GM12873 (cell line): ENCODE results near the gene TAP2.

Source experiments
- TF ChIP-seq, protein P1 (sequence below): IDR thresholded peaks from 2 replicates; pipeline ENCODE4 v1.5.1; 2012; ENCODE audit warnings: low read depth, mild to moderate bottlenecking, moderate library complexity, low read length, control low read depth; ENCODE audit not compliant: insufficient read depth; ENCODE audit errors: missing control alignments

Gene TAP2

DNA sequence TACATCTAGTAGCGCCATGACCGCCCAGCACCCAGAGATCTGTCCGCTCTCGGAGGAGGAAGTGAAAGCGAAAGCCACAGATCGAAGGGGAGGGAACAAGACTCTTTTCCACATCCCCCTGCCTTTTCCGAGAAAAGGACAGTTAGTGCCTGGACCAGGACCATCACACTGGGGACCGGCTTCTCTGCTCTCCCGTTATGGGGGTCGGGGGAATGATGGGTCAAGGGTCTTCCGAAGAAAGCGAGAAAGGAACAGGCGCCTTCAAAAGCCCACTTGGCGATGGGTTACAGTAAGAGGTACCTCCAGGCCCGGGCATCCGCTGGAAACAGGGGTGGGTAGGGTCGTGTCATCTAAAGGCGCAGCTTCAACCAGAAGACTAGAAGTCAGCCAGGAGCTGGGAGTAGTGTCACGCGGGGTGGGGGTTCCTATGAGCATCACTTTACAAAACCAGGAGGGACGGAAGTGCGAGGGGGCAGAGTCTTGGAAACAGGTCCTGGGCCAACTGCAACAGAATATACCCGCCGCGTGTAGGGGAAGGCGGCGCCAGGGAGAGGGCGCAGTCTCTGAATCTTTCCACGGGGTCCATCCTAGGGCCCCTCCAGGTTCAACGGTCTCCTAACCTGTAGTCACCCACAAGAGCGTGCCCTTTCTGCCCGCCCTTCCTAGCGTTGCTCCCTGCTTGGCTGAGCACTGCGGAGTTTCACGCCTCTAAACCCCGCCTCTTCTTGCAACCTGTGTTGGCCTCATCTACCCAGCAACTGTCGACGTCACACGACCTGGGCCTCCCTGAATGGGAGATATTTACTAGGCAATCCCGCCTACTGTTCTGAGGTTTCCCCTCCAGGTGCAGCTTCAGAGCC is 5.7 kb upstream of the TAP2 start, which contains the start of gene PSMB8:
PSMB8 (minus strand) TSS at position 69 of the 860 bp plus-strand sequence; CDS start at position 18, 51 bp downstream.
- TF ChIP-seq, protein P1, sequence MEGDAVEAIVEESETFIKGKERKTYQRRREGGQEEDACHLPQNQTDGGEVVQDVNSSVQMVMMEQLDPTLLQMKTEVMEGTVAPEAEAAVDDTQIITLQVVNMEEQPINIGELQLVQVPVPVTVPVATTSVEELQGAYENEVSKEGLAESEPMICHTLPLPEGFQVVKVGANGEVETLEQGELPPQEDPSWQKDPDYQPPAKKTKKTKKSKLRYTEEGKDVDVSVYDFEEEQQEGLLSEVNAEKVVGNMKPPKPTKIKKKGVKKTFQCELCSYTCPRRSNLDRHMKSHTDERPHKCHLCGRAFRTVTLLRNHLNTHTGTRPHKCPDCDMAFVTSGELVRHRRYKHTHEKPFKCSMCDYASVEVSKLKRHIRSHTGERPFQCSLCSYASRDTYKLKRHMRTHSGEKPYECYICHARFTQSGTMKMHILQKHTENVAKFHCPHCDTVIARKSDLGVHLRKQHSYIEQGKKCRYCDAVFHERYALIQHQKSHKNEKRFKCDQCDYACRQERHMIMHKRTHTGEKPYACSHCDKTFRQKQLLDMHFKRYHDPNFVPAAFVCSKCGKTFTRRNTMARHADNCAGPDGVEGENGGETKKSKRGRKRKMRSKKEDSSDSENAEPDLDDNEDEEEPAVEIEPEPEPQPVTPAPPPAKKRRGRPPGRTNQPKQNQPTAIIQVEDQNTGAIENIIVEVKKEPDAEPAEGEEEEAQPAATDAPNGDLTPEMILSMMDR = no peak

DNA sequence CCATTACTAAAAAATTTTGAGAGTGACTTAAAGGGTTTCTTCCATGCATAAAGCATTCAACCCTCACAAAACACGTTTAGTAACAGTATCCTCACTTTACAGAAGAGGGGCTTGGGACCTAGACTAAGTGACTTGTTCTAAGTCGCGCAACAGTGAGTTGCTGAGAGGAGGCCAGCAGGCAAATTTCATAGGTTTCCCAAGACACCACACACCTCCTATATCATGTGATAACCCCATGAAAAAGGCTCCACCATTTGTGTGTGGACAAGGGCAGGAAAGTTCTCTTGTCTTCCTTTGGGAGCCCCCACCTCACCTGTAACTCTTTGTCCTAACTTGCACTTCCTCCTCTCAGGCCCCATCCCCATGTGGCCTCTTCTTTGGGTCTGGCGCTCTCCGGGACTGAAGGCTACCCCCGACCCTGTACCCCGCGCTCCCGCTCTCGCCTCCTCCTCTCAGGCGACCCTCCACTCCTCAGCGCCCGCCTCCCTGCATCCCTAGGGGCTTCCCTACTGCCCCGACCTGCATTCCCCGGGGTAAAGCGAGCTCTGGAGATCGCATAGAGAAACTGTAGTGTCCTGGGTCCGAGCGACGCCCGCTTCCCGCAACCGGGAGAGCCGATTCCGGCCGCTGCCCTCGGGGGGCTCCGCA is 4.9 kb upstream of the TAP2 start:
- TF ChIP-seq, protein P1 = no peak

DNA sequence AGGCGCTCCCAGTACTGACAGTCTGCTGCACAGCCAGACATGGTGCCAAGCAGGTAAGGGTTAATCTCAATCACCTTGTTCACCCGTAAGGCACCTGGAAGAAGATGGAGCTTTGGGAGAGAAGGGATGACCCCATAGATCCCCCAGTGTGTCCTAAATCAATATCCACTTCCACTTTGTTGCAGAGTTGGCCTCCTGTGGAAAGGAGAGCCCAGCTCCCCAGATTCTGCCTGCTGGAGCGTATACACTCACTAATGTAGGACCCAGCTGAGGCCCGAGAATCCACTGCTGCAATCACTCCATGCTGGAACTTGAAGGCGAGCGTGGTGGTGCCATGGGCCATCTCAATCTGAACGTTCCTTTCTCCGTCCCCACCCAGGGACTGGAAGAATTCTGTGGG is 4.2 kb upstream of the TAP2 start:
- TF ChIP-seq, protein P1 = no peak

DNA sequence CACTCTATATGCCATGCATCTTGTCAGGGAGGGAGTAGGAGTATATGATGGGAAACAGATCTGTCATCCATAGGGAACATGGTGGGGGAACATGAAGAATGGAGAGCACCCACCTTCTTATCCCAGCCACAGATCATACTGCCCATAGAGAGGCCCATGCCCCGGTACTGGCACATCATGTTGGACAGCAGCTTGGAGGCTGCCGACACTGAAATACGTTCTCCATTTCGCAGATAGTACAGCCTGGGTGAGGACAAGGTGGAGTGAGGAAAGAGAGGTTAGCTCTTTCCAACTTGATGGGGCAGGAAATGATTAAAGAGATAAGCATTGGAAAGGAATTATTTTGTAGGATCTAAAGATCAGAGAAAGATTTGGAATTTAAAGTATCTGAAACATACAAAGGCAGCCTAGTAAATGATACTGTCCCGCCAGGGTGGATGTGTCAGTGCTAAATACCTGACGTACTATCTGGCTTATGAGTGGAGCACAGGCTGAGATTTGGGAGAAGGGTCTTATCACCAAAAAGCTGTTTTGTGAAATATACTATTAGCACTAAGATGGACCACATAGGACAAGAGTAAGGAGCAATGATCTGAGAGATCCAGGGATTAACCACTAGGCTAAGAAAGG is 3.6 kb upstream of the TAP2 start:
- TF ChIP-seq, protein P1 = no peak

DNA sequence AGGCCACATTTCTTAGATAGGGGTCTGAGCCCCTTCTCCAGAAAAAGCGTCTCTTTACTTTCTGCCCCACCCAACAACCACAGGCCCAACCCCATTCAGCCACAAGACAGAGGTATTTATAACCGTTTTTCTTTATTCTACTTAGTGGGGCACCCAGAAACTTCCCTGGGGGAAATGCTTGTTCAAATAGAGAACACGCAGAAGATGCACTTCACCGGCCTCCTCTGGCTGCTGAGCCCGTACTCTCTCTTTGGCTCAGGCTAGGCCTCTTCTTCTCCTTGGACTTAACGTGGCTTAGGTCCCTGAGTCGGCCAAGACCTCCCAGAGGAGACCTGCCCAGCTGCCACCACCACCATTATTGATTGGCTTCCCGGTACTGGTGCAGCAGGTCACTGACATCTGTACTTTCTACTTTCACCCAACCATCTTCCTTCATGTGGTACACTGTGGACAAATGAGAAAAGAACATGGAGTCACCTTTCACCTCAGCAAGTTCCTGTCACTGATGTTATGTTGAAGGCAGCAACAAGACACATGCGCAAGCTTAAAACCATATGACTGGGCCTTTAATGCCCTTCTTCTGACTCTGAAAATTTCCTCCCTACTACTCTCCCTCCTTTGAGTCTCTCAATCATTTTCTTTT is 2.2 kb upstream of the TAP2 start:
- TF ChIP-seq, protein P1 = no peak

DNA sequence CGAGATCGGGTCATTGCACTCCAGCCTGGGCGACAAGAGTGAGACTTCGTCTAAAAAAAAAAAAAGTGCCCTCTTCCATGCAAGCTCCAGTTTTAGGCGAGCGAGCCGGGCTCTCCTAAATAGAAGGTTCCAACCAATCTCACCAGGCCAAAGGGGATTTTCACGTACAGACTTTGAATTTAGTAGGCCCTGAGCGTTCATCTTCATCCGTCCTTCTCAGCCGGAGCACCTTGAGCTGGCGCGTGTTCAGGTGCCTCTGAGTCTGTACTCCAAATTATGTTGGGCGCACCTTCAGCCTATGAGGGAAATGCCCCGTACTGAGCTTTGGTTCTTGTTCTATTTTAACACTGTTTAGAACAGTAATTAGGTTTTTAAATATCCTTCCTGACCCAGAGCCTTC is 817 bp upstream of the TAP2 start:
- TF ChIP-seq, protein P1 = no peak

DNA sequence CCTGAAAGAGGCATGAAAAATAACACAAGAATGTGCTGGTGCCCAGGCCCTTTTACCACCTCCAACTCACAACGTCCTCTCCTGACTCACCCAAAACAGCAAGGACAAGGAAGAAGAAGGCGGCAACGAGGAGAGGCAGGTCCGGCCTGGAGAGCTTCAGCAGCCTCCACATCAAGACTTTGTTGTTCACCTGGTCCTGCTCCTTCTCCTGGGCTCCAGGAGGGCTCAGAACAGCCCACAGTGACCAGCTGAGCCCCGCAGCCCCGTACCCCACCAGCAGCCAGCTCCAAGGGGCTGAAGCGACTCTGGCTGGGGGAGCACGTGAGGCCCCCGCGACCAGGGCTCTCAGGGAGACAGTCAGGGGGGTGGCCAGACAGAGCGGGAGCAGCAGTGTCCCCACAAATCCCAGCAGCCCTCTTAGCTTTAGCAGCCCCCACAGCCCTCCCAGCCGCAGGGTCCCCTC is 857 bp downstream of the TAP2 start:
- TF ChIP-seq, protein P1 = no peak
